Muscle of arm (tissue), 14 donors: ENCODE results near the gene TIMD4. TPM values are rescaled to one million over a fixed set of nuclear protein-coding genes. Genes with fewer than 3 reads are reported as not detected.
"Not testable (repeated sequence)": the region's sequence is repeated elsewhere in the genome, so short reads cannot be mapped to it uniquely, and the experiment has no call there.

Experiments used
- DNase-seq: peaks from one replicate; pipeline ENCODE4 v3.0.0-alpha.2; 2013
- long read RNA-seq, 11 donors: transcript quantifications; one replicate each; lab custom pipeline, GENCODE V29; 2026
- polyA plus RNA-seq, 12 donors: library from polyadenylated mRNA; unstranded; fragments of 120-200 nt; gene quantifications; one replicate each; pipeline ENCODE4 v1.2.1, GENCODE V29; 2013; ENCODE audit not compliant: insufficient read length in 12 of 12

TIMD4 gene
- 10 to 100 TPM in 1 of 12 donors, 1 to 10 TPM in 9, under 1 TPM in 1, not detected in 1; 0.88 to 19.3 (median 2.6) TPM for polyA plus RNA-seq
- long read RNA-seq, donor 1: 0 reads
- long read RNA-seq, donor 2, partial matches to known transcripts: 0 of 1 reads
- long read RNA-seq, donor 2, other reads (novel, unspliced or antisense): 0 of 1 reads
- long read RNA-seq, donor 3: 0 reads
- long read RNA-seq, donor 4: 0 reads
- long read RNA-seq, donor 5, partial matches to known transcripts: 0 of 1 reads
- long read RNA-seq, donor 5, other reads (novel, unspliced or antisense): 0 of 1 reads
- long read RNA-seq, donor 6: 0 reads
- long read RNA-seq, donor 7: 0 reads
- long read RNA-seq, donor 8: 0 reads
- long read RNA-seq, donor 9: 0 reads
- long read RNA-seq, donor 10, partial matches to known transcripts: 0 of 1 reads
- long read RNA-seq, donor 10, other reads (novel, unspliced or antisense): 0 of 1 reads
- long read RNA-seq, donor 11: 0 reads

- DNase-seq: peak; percentile 3
Measured at GRCh38 chr5:156963125-156963524, at the start of gene TIMD4. TIMD4 (minus strand) TSS chr5:156963226; CDS start chr5:156963198, 28 bp downstream.

GRCh38 chr5:157006262-157006661 is 43.2 kb upstream of the TIMD4 start:
- no peak for DNase-seq

GRCh38 chr5:157004893-157005551 is 42.0 kb upstream of the TIMD4 start:
- DNase-seq: no peak

GRCh38 chr5:156991714-156992113 is 28.7 kb upstream of the TIMD4 start:
- no peak for DNase-seq

- DNase-seq: no peak
Measured at GRCh38 chr5:156984064-156984463, 21.0 kb upstream of the TIMD4 start.

GRCh38 chr5:156981481-156981880 is 18.5 kb upstream of the TIMD4 start:
- no peak for DNase-seq

- DNase-seq: no peak
Measured at GRCh38 chr5:156974328-156974727, 11.3 kb upstream of the TIMD4 start.

GRCh38 chr5:156971848-156972525 is 9.0 kb upstream of the TIMD4 start:
- no peak for DNase-seq

- DNase-seq: no peak
Measured at GRCh38 chr5:156971415-156971814, 8.4 kb upstream of the TIMD4 start.

GRCh38 chr5:156967386-156967785 is 4.4 kb upstream of the TIMD4 start:
- DNase-seq: not testable (repeated sequence)

- DNase-seq: no peak
Measured at GRCh38 chr5:156956321-156956720, 6.7 kb downstream of the TIMD4 start.

GRCh38 chr5:156951359-156951758 is 11.7 kb downstream of the TIMD4 start:
- no peak for DNase-seq

- no peak for DNase-seq
Measured at GRCh38 chr5:156950716-156951115, 12.3 kb downstream of the TIMD4 start.

- DNase-seq: no peak
Measured at GRCh38 chr5:156949424-156949823, 13.6 kb downstream of the TIMD4 start.

- DNase-seq: peak; percentile 25
Measured at GRCh38 chr5:156947925-156948324, 15.1 kb downstream of the TIMD4 start.

GRCh38 chr5:156942064-156942463 is 21.0 kb downstream of the TIMD4 start:
- DNase-seq: no peak

GRCh38 chr5:156940462-156940861 is 22.6 kb downstream of the TIMD4 start:
- not testable (repeated sequence) for DNase-seq

- no peak for DNase-seq
Measured at GRCh38 chr5:156936972-156937371, 26.1 kb downstream of the TIMD4 start.

GRCh38 chr5:156934450-156935211 is 28.4 kb downstream of the TIMD4 start:
- DNase-seq: peak; percentile 35

GRCh38 chr5:156929366-156929948 is 33.6 kb downstream of the TIMD4 start:
- DNase-seq: no peak

GRCh38 chr5:156927545-156927944 is 35.5 kb downstream of the TIMD4 start:
- no peak for DNase-seq
